GM12865 (cell line): Measurements from ENCODE around the gene RHBDL1.
A peak's percentile ranks its signal among the peaks of the same experiment; 100 is the strongest.

Experiments
- DNase-seq: peaks from one replicate; pipeline ENCODE4 v3.0.0; 2010; ENCODE audit warnings: low read depth
- H3K4me3 ChIP-seq: 2 replicates; pipeline ENCODE4 v1.5.1; 2011; ENCODE audit warnings: mild to moderate bottlenecking, low read depth, low read length, control low read depth
- CTCF ChIP-seq: IDR thresholded peaks from 2 replicates; pipeline ENCODE4 v1.5.1; 2011; ENCODE audit warnings: low read length, control low read depth, low read depth, inconsistent platforms; ENCODE audit not compliant: insufficient read depth; ENCODE audit errors: missing control alignments

RHBDL1 gene

GRCh38 chr16:676913-677312, 1.4 kb downstream of the RHBDL1 start:
- TF ChIP-seq CTCF, result no peak
- no peak for DNase-seq
- H3K4me3 ChIP-seq, result no peak overlapping the region

- DNase-seq, result no peak
- TF ChIP-seq CTCF, result no peak
- no peak overlapping the region for H3K4me3 ChIP-seq
These were observed 2.1 kb downstream of the RHBDL1 start for GRCh38 chr16:677316-678190.

GRCh38 chr16:678209-678857, 2.9 kb downstream of the RHBDL1 start:
- no peak for DNase-seq
- TF ChIP-seq CTCF, result no peak
- no peak overlapping the region for H3K4me3 ChIP-seq

- peak overlapping the region; percentile 62 for H3K4me3 ChIP-seq
- TF ChIP-seq CTCF, result no peak
- peak; percentile 66 for DNase-seq
These were observed 3.7 kb downstream of the RHBDL1 start for GRCh38 chr16:678858-679813.

GRCh38 chr16:679814-680624, 4.5 kb downstream of the RHBDL1 start, which contains the start of gene STUB1:
STUB1 (plus strand) TSS chr16:680410; CDS start chr16:680526, 116 bp downstream.
- peak within 1 kb of the TSS; percentile 83 for H3K4me3 ChIP-seq
- DNase-seq, result peak; percentile 91
- TF ChIP-seq CTCF, result no peak

GRCh38 chr16:680625-680945, 5.1 kb downstream of the RHBDL1 start:
- TF ChIP-seq CTCF, result no peak
- DNase-seq, result no peak
- peak overlapping the region; percentile 83 for H3K4me3 ChIP-seq
